ENCODE data around the gene CCDC74B. TPM values are rescaled to one million over a fixed set of nuclear protein-coding genes. Genes with fewer than 3 reads are reported as not detected.
"Not testable (repeated sequence)": the region's sequence is repeated elsewhere in the genome, so short reads cannot be mapped to it uniquely, and the experiment has no call there.

Gene CCDC74B
- total RNA-seq, 2 donors from 2014 or later, result 1.1 to 2.5 TPM

- no peak for DNase-seq (ENCODE audit: low spot score)
- no peak for TF ChIP-seq CTCF (IDR thresholded peaks at IDR 0.05)
- no peaks in the 10 kb centered on the region for H3K9me3 ChIP-seq
- H3K27ac ChIP-seq, result no peak overlapping the region
- H3K4me3 ChIP-seq, result no peak overlapping the region
- no peaks in the 10 kb centered on the region for H3K27me3 ChIP-seq
- peaks cover 13% of the 10 kb centered on the region for H3K36me3 ChIP-seq
- H3K4me1 ChIP-seq, result peaks cover 0 to 8% of the 10 kb centered on the region in 2 donors
These were observed 11.7 kb upstream of the CCDC74B start for GRCh38 chr2:130156624-130157004.

GRCh38 chr2:130155956-130156623 is 11.2 kb upstream of the CCDC74B start:
- H3K9me3 ChIP-seq; H3K4me1 ChIP-seq; H3K4me3 ChIP-seq; H3K27ac ChIP-seq; DNase-seq (ENCODE audit: low spot score); H3K27me3 ChIP-seq: not testable (repeated sequence)
- peak; percentile 60 to 70 for TF ChIP-seq CTCF (IDR thresholded peaks at IDR 0.05)
- H3K36me3 ChIP-seq, result peaks cover 13% of the 10 kb centered on the region

- peaks cover 0 to 3% of the 10 kb centered on the region in 2 donors for H3K4me1 ChIP-seq
- no peaks in the 10 kb centered on the region for H3K27me3 ChIP-seq
- H3K27ac ChIP-seq, result no peak overlapping the region
- DNase-seq (ENCODE audit: low spot score), result no peak
- H3K4me3 ChIP-seq, result no peak overlapping the region
- H3K36me3 ChIP-seq, result peaks cover 13% of the 10 kb centered on the region
- TF ChIP-seq CTCF (IDR thresholded peaks at IDR 0.05), result no peak
- H3K9me3 ChIP-seq, result no peaks in the 10 kb centered on the region
These were observed 10.2 kb upstream of the CCDC74B start for GRCh38 chr2:130154773-130155765.

- H3K9me3 ChIP-seq; H3K27me3 ChIP-seq; H3K4me1 ChIP-seq; H3K4me3 ChIP-seq; DNase-seq (ENCODE audit: low spot score); H3K27ac ChIP-seq: not testable (repeated sequence)
- peaks cover 13% of the 10 kb centered on the region for H3K36me3 ChIP-seq
These were observed 9.5 kb upstream of the CCDC74B start for GRCh38 chr2:130154423-130154770.

- DNase-seq (ENCODE audit: low spot score); H3K4me1 ChIP-seq; H3K27ac ChIP-seq; H3K4me3 ChIP-seq; H3K9me3 ChIP-seq; H3K27me3 ChIP-seq: not testable (repeated sequence)
- H3K36me3 ChIP-seq, result peaks cover 13% of the 10 kb centered on the region
These were observed 9.0 kb upstream of the CCDC74B start for GRCh38 chr2:130153721-130154422.

- Histone ChIP-seq H3K27me3 (no peaks in the 10 kb centered on the region), H3K4me3 (no peak overlapping the region), H3K4me1 (peaks cover 0 to 3% of the 10 kb centered on the region in 2 donors), H3K36me3 (peaks cover 13% of the 10 kb centered on the region), H3K27ac (no peak overlapping the region), H3K9me3 (no peaks in the 10 kb centered on the region)
- DNase-seq (ENCODE audit: low spot score), result no peak
- no peak for TF ChIP-seq CTCF (IDR thresholded peaks at IDR 0.05)
These were observed 8.1 kb upstream of the CCDC74B start for GRCh38 chr2:130152816-130153595.

GRCh38 chr2:130152136-130152815 is 7.4 kb upstream of the CCDC74B start:
- not testable (repeated sequence) for H3K9me3 ChIP-seq; H3K4me1 ChIP-seq; H3K27me3 ChIP-seq; DNase-seq (ENCODE audit: low spot score); H3K27ac ChIP-seq; H3K4me3 ChIP-seq
- peaks cover 13% of the 10 kb centered on the region for H3K36me3 ChIP-seq

GRCh38 chr2:130151145-130151512 is 6.2 kb upstream of the CCDC74B start:
- not testable (repeated sequence) for H3K27me3 ChIP-seq; H3K27ac ChIP-seq; H3K4me1 ChIP-seq; H3K9me3 ChIP-seq; H3K4me3 ChIP-seq; DNase-seq (ENCODE audit: low spot score)
- peaks cover 13% of the 10 kb centered on the region for H3K36me3 ChIP-seq

All from right atrium auricular region (tissue), 2 donors.